GM12878 (cell line): ENCODE results near the gene TMEM198. TPM values are rescaled to one million over a fixed set of nuclear protein-coding genes. Genes with fewer than 3 reads are reported as not detected.

Source experiments
- ATAC-seq: fragments of 200-7000 bp; cut with Tn5 transposase; 3 replicates; pipeline ENCODE4 v1.9.1; 2020; ENCODE audit warnings: mild to moderate bottlenecking, moderate library complexity
- BruUV-seq: library from RNA; stranded (reverse); fragments of 400-500 nt; replicated peaks from 2 replicates; lab custom pipeline; 2021; lab: Mats Ljungman, UMichigan
- CTCF ChIA-PET: fragments of 300-600 bp; sonication (Branson Sonifier 250); formaldehyde crosslinking; extraction: SDS; loops from one replicate; lab custom pipeline; 2021; ENCODE audit warnings: inconsistent platforms; lab: Yijun Ruan, JAX
- POLR2A ChIA-PET: fragments of 350-600 bp; formaldehyde crosslinking; extraction: SDS; loops from one replicate; lab custom pipeline; 2021; ENCODE audit warnings: inconsistent platforms; lab: Charles Lee
- RAD21 ChIA-PET: fragments of 300-600 bp; sonication (Branson Sonifier 250); formaldehyde crosslinking; loops from one replicate; lab custom pipeline; 2023; ENCODE audit warnings: antibody characterized with exemption; ENCODE audit not compliant: unreplicated experiment; lab: Charles Lee
- SMC1A ChIA-PET: fragments of 300-600 bp; sonication (Branson Sonifier 250); formaldehyde crosslinking; loops from one replicate; lab custom pipeline; 2023; ENCODE audit not compliant: unreplicated experiment, uncharacterized antibody; lab: Charles Lee
- DNase-seq: peaks from one replicate; pipeline ENCODE4 v3.0.0-alpha.2; 2011; ENCODE audit warnings: low read depth, low spot score
- FAIRE-seq: peaks from 3 replicates; lab custom pipeline; 2011; peaks lifted over from hg19 to GRCh38; lab: Jason Lieb, UNC
- H2AFZ ChIP-seq: 2 replicates; pipeline ENCODE4 v1.6.0; 2011; ENCODE audit warnings: low read depth, low read length, control low read depth; ENCODE audit not compliant: control insufficient read depth
- H3K27ac ChIP-seq: 2 replicates; pipeline ENCODE4 v1.5.1; 2011; ENCODE audit warnings: control low read depth; ENCODE audit not compliant: control insufficient read depth, insufficient read depth
- H3K27me3 ChIP-seq, 2 experiments: replicated peaks in 1 of 2; 2 replicates each; pipeline versions ENCODE4 v1.6.0 to v1.6.1; 2011; ENCODE audit warnings: low read length in 1 of 2; ENCODE audit not compliant: control insufficient read depth in 2 of 2, insufficient read depth in 2 of 2
- H3K36me3 ChIP-seq, 2 experiments: 2 replicates each; pipeline ENCODE4 v1.5.1; 2011; ENCODE audit warnings: low read length in 1 of 2; ENCODE audit not compliant: control insufficient read depth in 2 of 2, insufficient read depth in 2 of 2
- H3K4me1 ChIP-seq: 2 replicates; pipeline ENCODE4 v1.6.1; 2011; ENCODE audit warnings: mild to moderate bottlenecking, low read length, moderate library complexity, mixed read lengths; ENCODE audit not compliant: control insufficient read depth, insufficient read depth
- H3K4me2 ChIP-seq: 2 replicates; pipeline ENCODE4 v1.6.0; 2011; ENCODE audit warnings: control low read depth; ENCODE audit not compliant: control insufficient read depth, insufficient read depth
- H3K4me3 ChIP-seq: fragments of 200-600 bp; sonication (generic); 2 replicates; pipeline ENCODE4 v1.5.1; 2016
- H3K79me2 ChIP-seq: 2 replicates; pipeline ENCODE4 v1.6.0; 2011; ENCODE audit warnings: low read length; ENCODE audit not compliant: control insufficient read depth, insufficient read depth
- H3K9ac ChIP-seq: 2 replicates; pipeline ENCODE4 v1.8.0; 2011; ENCODE audit warnings: low read length, control low read depth, mixed read lengths; ENCODE audit not compliant: control insufficient read depth, insufficient read depth
- H3K9me3 ChIP-seq: replicated peaks from 3 replicates; pipeline ENCODE4 v1.5.1; 2011; ENCODE audit warnings: mild to moderate bottlenecking, low read length; ENCODE audit not compliant: control insufficient read depth, insufficient read depth
- H4K20me1 ChIP-seq: 2 replicates; pipeline ENCODE4 v1.6.0; 2011; ENCODE audit not compliant: control insufficient read depth, insufficient read depth
- BHLHE40 ChIP-seq, 2 experiments: fragments of 450-650 bp in 1 of 2; IDR thresholded peaks; 2 replicates each; pipeline ENCODE4 v1.6.1; 2011 to 2017; ENCODE audit warnings: low read depth in 2 of 2, borderline replicate concordance in 1 of 2, improper control_type of control experiment in 1 of 2, low read length in 1 of 2, mild to moderate bottlenecking in 1 of 2
- BMI1 ChIP-seq: fragments of 450-650 bp; IDR thresholded peaks from 2 replicates; pipeline ENCODE4 v1.6.1; 2016; ENCODE audit warnings: mild to moderate bottlenecking, moderate library complexity, borderline replicate concordance
- BRCA1 ChIP-seq: IDR thresholded peaks from 2 replicates; pipeline ENCODE4 v1.6.1; 2011; ENCODE audit warnings: low read depth, low read length, improper control_type of control experiment
- CHD1 ChIP-seq: IDR thresholded peaks from 2 replicates; pipeline ENCODE4 v1.6.1; 2012; ENCODE audit warnings: low read depth, low read length, improper control_type of control experiment
- DPF2 ChIP-seq: fragments of 450-650 bp; IDR thresholded peaks from 2 replicates; pipeline ENCODE4 v1.6.1; 2017; ENCODE audit warnings: mild to moderate bottlenecking
- E4F1 ChIP-seq: fragments of 450-650 bp; IDR thresholded peaks from 2 replicates; pipeline ENCODE4 v1.6.1; 2018; ENCODE audit warnings: borderline replicate concordance, mild to moderate bottlenecking; ENCODE audit not compliant: partially characterized antibody
- EZH2 ChIP-seq: IDR thresholded peaks from 2 replicates; pipeline ENCODE4 v1.6.1; 2012; ENCODE audit warnings: low read depth, mild to moderate bottlenecking, control low read depth, inconsistent platforms, low read length, borderline replicate concordance; ENCODE audit not compliant: control insufficient read depth
- KLF5 ChIP-seq: fragments of 450-650 bp; IDR thresholded peaks from 2 replicates; pipeline ENCODE4 v1.6.1; 2014; ENCODE audit warnings: mild to moderate bottlenecking; ENCODE audit not compliant: partially characterized antibody
- MEF2B ChIP-seq: fragments of 450-650 bp; IDR thresholded peaks from 2 replicates; pipeline ENCODE4 v1.6.1; 2018; ENCODE audit warnings: mild to moderate bottlenecking, moderate library complexity; ENCODE audit not compliant: partially characterized antibody, poor library complexity, severe bottlenecking
- POLR2AphosphoS2 ChIP-seq: IDR thresholded peaks from 2 replicates; pipeline ENCODE4 v1.6.1; 2011; ENCODE audit warnings: low read depth, mild to moderate bottlenecking, low read length, improper control_type of control experiment, moderate library complexity
- RCOR1 ChIP-seq: conservative IDR thresholded peaks from 2 replicates; pipeline ENCODE4 v1.6.1; 2012; ENCODE audit warnings: low read depth, low read length, improper control_type of control experiment
- RUNX3 ChIP-seq: IDR thresholded peaks from 2 replicates; pipeline ENCODE4 v1.6.1; 2012; ENCODE audit warnings: low read length, inconsistent platforms
- TCF3 ChIP-seq: IDR thresholded peaks from 2 replicates; pipeline ENCODE4 v1.6.1; 2012; ENCODE audit warnings: low read depth, mild to moderate bottlenecking, low read length, borderline replicate concordance; ENCODE audit not compliant: insufficient read depth
- ZNF274 ChIP-seq: IDR thresholded peaks from one replicate; pipeline ENCODE4 v1.8.0; 2011; ENCODE audit not compliant: insufficient read length, insufficient read depth
- WGBS: methylation state at CpG from one replicate; pipeline ENCODE4 v1.1.6; 2016; ENCODE audit warnings: low lambda C conversion rate; ENCODE audit not compliant: insufficient replicate concordance, insufficient coverage; ENCODE audit errors: missing lambda C conversion rate; 5-methylcytosine and 5-hydroxymethylcytosine counted together
- in situ Hi-C: fragments of 300-500 bp; cut with MboI; formaldehyde crosslinking; loops from 9 replicates; pipeline ENCODE4 v1.14.3; 2018; ENCODE audit warnings: mixed read lengths
- intact Hi-C: fragments of 100-400 bp; cut with micrococcal nuclease; formaldehyde crosslinking; loops from one replicate; pipeline ENCODE4 v1.14.2; 2022; ENCODE audit not compliant: unreplicated experiment
- polyA plus RNA-seq, 11 experiments: library from polyadenylated mRNA; depleted of rRNA in 4 of 11; unstranded in 6 of 11; stranded (reverse) in 5 of 11; fragments of >200 nt; fragmentation: Nextera tagmentation in 4 of 11; fragmentation: Illumina TruSeq in 1 of 11; extraction: Ambion mirVana in 4 of 11; extraction: Trizol in 1 of 11; gene quantifications; 1 replicate in 1 of 11; 2 replicates in 10 of 11; pipeline versions ENCODE4 v1.2.1 to v1.2.3, GENCODE V29; 2011 to 2016; ENCODE audit warnings: inconsistent platforms in 2 of 11, missing spikeins in 2 of 11, low read depth in 1 of 11
- total RNA-seq, 4 experiments: library from RNA; depleted of rRNA in 3 of 4; stranded (reverse); fragments of >200 nt in 3 of 4; fragmentation: Illumina TruSeq in 1 of 4; extraction: Trizol in 1 of 4; gene quantifications; 2 replicates each; pipeline versions ENCODE4 v1.2.1 to v1.2.3, GENCODE V29; 2013 to 2021

The TMEM198 gene
- total and polyA plus RNA-seq, 10 of the 15 experiments (the other 5 are each of a cell fraction or from before 2014, with no cell fraction given) = 0.16 to 1.2 (median 0.65) TPM; not detected in 2

DNA sequence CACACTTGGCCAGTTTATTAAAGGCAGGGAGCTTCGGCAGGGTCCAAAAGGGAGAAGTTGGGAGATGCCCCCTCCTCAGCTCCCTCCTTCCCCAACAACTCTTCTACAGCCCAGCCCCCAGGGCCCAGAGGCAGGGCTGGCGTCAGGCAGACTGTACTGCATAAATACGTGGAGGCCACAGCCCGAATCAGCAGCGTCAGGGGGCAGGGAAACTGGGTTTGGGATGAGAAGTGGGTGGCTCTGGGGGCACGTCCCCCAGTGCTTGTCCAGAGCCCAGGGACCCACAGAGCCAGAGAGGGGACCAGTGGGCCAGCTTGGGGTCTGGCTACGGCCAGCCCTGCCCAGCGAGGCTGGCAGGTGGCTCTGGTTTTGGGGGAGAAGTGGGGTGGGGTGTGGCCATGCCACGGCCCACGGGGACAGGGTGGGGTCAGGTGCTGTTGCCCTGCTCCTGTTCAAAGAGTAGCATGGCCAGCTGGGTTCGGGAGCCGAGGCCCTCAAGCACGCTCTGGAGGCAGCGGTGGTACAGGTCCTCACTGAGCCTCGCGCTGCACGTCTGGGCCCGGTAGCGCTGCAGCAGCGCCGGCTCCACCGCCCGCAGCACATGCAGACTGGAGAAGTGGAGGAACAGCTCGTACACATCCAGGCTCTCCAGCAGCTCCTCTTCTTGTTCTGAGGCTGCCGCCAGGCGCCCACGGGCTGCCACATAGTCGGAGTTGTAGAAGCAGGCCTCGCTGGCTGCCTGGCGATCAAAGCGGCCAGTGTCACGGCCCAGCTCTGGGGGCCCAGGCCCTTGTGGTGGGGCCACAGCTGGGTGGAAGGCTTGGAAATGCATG is 4.7 kb upstream of the TMEM198 start:
- H4K20me1 ChIP-seq = no peaks in the 10 kb centered on the region
- H3K9ac ChIP-seq = no peak overlapping the region
- TF ChIP-seq MEF2B (no peak), POLR2AphosphoS2 (no peak), E4F1 (no peak), TCF3 (no peak), BMI1 (no peak), ZNF274 (no peak), BHLHE40 (IDR thresholded peaks at IDR 0.05; ENCODE audit: borderline replicate concordance in 1 of 2, low read depth in 2 of 2, low read length in 1 of 2) (no peak), DPF2 (no peak), RUNX3 (no peak), CHD1 (no peak), RCOR1 (no peak), KLF5 (no peak), BRCA1 (no peak), EZH2 (no peak)
- TF ChIP-seq, all 136 proteins: peak for 0
- no peaks in the 10 kb centered on the region for H3K79me2 ChIP-seq
- no peak for ATAC-seq
- H3K4me1 ChIP-seq = peaks cover 3% of the 10 kb centered on the region; the same call in 1 of the 2 replicates
- H2AFZ ChIP-seq = no peak overlapping the region
- in situ Hi-C loops = no loop called here
- no peak for FAIRE-seq
- ChIA-PET RAD21 (no interaction called here), POLR2A (no interaction called here), CTCF (interaction anchor here (1.3 to 4.6 kb wide), 2 partner anchors 9 to 152 kb away, joined by 4 to 63 read pairs; no protein-coding TSS in a partner anchor), SMC1A (no interaction called here)
- intact Hi-C loops = no loop called here
- peaks cover 0 to 3% of the 10 kb centered on the region in 2 experiments; a peak in 2 of 4 replicates for H3K27me3 ChIP-seq
- no peak overlapping the region for H3K4me2 ChIP-seq
- no peaks in the 10 kb centered on the region; a peak in 1 of 4 replicates for H3K36me3 ChIP-seq
- no peaks in the 10 kb centered on the region for H3K9me3 ChIP-seq
- no peak overlapping the region for H3K27ac ChIP-seq
- no peak overlapping the region for H3K4me3 ChIP-seq
- no peak for DNase-seq
- no TSS peak for BruUV-seq
- WGBS = 78% methylated on average over 32 of the region's 32 CpGs
